Activated CD8-positive, alpha-beta memory T cell treated with anti-CD3 and anti-CD28 coated beads, Interleukin-2, amount 50 U/mL, for 1 hour (primary cell): ENCODE data around the gene SND1.

Source experiments
- DNase-seq: peaks from one replicate; pipeline ENCODE4 v3.0.0-alpha.2; 2020; ENCODE audit errors: extremely low read depth

The SND1 gene

GRCh38 chr7:128017862-128018845, 366.2 kb downstream of the SND1 start:
- DNase-seq: no peak

GRCh38 chr7:128019288-128019687, 367.3 kb downstream of the SND1 start:
- DNase-seq: no peak

- DNase-seq: no peak
Measured at GRCh38 chr7:128020159-128020558, 368.2 kb downstream of the SND1 start.

GRCh38 chr7:128021366-128021765, 369.4 kb downstream of the SND1 start:
- no peak for DNase-seq

- DNase-seq: no peak
Measured at GRCh38 chr7:128022631-128023532, 370.9 kb downstream of the SND1 start.

GRCh38 chr7:128024151-128024550, 372.2 kb downstream of the SND1 start:
- no peak for DNase-seq

- DNase-seq: no peak
Measured at GRCh38 chr7:128025380-128025779, 373.4 kb downstream of the SND1 start.

- no peak for DNase-seq
Measured at GRCh38 chr7:128025819-128026218, 373.8 kb downstream of the SND1 start.

GRCh38 chr7:128026551-128026950, 374.6 kb downstream of the SND1 start:
- no peak for DNase-seq

- no peak for DNase-seq
Measured at GRCh38 chr7:128027485-128027980, 375.5 kb downstream of the SND1 start.

GRCh38 chr7:128029405-128029995, 377.5 kb downstream of the SND1 start:
- DNase-seq: no peak

GRCh38 chr7:128030263-128030653, 378.3 kb downstream of the SND1 start:
- no peak for DNase-seq

GRCh38 chr7:128030654-128031611, 378.9 kb downstream of the SND1 start, which contains the start of gene LRRC4:
TSS of gene LRRC4 (minus strand) at chr7:128031437. CDS start at chr7:128030640, 797 bp downstream.
- no peak for DNase-seq

GRCh38 chr7:128031901-128032604, 380.1 kb downstream of the SND1 start:
- no peak for DNase-seq

- DNase-seq: no peak
Measured at GRCh38 chr7:128032605-128033235, 380.7 kb downstream of the SND1 start.

- no peak for DNase-seq
Measured at GRCh38 chr7:128033246-128033645, 381.3 kb downstream of the SND1 start.

GRCh38 chr7:128034825-128035224, 382.8 kb downstream of the SND1 start:
- DNase-seq: no peak

- no peak for DNase-seq
Measured at GRCh38 chr7:128035712-128036111, 383.7 kb downstream of the SND1 start.

- DNase-seq: no peak
Measured at GRCh38 chr7:128036226-128036940, 384.4 kb downstream of the SND1 start.
